Activated CD8-positive, alpha-beta memory T cell treated with anti-CD3 and anti-CD28 coated beads, Interleukin-2, amount 10 ng/mL, durations not matched to agents 7 days and 5 days (primary cell): ENCODE data around the gene PAAF1. TPM values are rescaled to one million over a fixed set of nuclear protein-coding genes. Genes with fewer than 3 reads are reported as not detected.
A peak's percentile ranks its signal among the peaks of the same experiment; 100 is the strongest.

Experiments used
- ATAC-seq: fragments of 150-1000 bp; cut with Tn5 transposase; one replicate; pipeline ENCODE4 v1.10.0; 2021; ENCODE audit warnings: moderate library complexity
- CTCF ChIA-PET: fragments of 350-600 bp; sonication (Branson Sonifier 250); formaldehyde crosslinking; loops from one replicate; lab custom pipeline; 2021; ENCODE audit warnings: antibody characterized with exemption; lab: Charles Lee
- DNase-seq: peaks from one replicate; pipeline ENCODE4 v3.0.0-alpha.2; 2020
- H3K27ac Mint-ChIP-seq: one replicate; pipeline ENCODE4 v1.8.0; 2021; ENCODE audit warnings: mild to moderate bottlenecking, mixed read lengths
- H3K27me3 Mint-ChIP-seq: one replicate; pipeline ENCODE4 v1.8.0; 2021; ENCODE audit warnings: mixed read lengths
- H3K36me3 Mint-ChIP-seq: one replicate; pipeline ENCODE4 v1.8.0; 2021; ENCODE audit warnings: mild to moderate bottlenecking, mixed read lengths
- H3K4me1 Mint-ChIP-seq: one replicate; pipeline ENCODE4 v1.8.0; 2021; ENCODE audit warnings: mixed read lengths
- H3K4me3 Mint-ChIP-seq: one replicate; pipeline ENCODE4 v1.8.0; 2021; ENCODE audit warnings: mild to moderate bottlenecking, moderate library complexity, mixed read lengths
- H3K9me3 Mint-ChIP-seq: one replicate; pipeline ENCODE4 v1.8.0; 2022; ENCODE audit warnings: low read depth, mixed read lengths
- total RNA-seq, 2 experiments: library from RNA; stranded (reverse); gene quantifications; one replicate each; pipeline ENCODE4 v1.2.3, GENCODE V29; 2021

Gene PAAF1
- total RNA-seq, 2 experiments from 2014 or later, result 21.0 to 25.5 TPM

GRCh38 chr11:73942010-73942409 is 65.2 kb downstream of the PAAF1 start:
- Mint-ChIP-seq H3K36me3 (peaks cover 10% of the 10 kb centered on the region), H3K27me3 (no peaks in the 10 kb centered on the region), H3K4me1 (no peaks in the 10 kb centered on the region), H3K9me3 (no peaks in the 10 kb centered on the region), H3K4me3 (no peak overlapping the region), H3K27ac (no peak overlapping the region)
- no peak for ATAC-seq
- CTCF ChIA-PET, result no interaction called here
- no peak for DNase-seq

GRCh38 chr11:73944085-73944484 is 67.3 kb downstream of the PAAF1 start:
- DNase-seq, result no peak
- no peak for ATAC-seq
- H3K9me3 Mint-ChIP-seq, result no peaks in the 10 kb centered on the region
- no peak overlapping the region for H3K27ac Mint-ChIP-seq
- H3K27me3 Mint-ChIP-seq, result no peaks in the 10 kb centered on the region
- H3K4me3 Mint-ChIP-seq, result no peak overlapping the region
- H3K4me1 Mint-ChIP-seq, result no peaks in the 10 kb centered on the region
- CTCF ChIA-PET, result no interaction called here
- H3K36me3 Mint-ChIP-seq, result peaks cover 5% of the 10 kb centered on the region

GRCh38 chr11:73944901-73945300 is 68.1 kb downstream of the PAAF1 start:
- H3K27ac Mint-ChIP-seq, result no peak overlapping the region
- no peak overlapping the region for H3K4me3 Mint-ChIP-seq
- CTCF ChIA-PET, result no interaction called here
- H3K27me3 Mint-ChIP-seq, result no peaks in the 10 kb centered on the region
- DNase-seq, result no peak
- no peaks in the 10 kb centered on the region for H3K4me1 Mint-ChIP-seq
- H3K9me3 Mint-ChIP-seq, result no peaks in the 10 kb centered on the region
- ATAC-seq, result no peak
- peaks cover 5% of the 10 kb centered on the region for H3K36me3 Mint-ChIP-seq

- ATAC-seq, result no peak
- Mint-ChIP-seq H3K36me3 (peaks cover 5% of the 10 kb centered on the region), H3K4me1 (no peaks in the 10 kb centered on the region), H3K4me3 (no peak overlapping the region), H3K9me3 (no peaks in the 10 kb centered on the region), H3K27me3 (no peaks in the 10 kb centered on the region), H3K27ac (no peak overlapping the region)
- CTCF ChIA-PET, result no interaction called here
- DNase-seq, result no peak
These were observed 68.6 kb downstream of the PAAF1 start for GRCh38 chr11:73945396-73945795.

GRCh38 chr11:73946798-73947458 is 70.1 kb downstream of the PAAF1 start:
- Mint-ChIP-seq H3K4me3 (no peak overlapping the region), H3K27me3 (no peaks in the 10 kb centered on the region), H3K36me3 (no peaks in the 10 kb centered on the region), H3K4me1 (no peaks in the 10 kb centered on the region), H3K9me3 (no peaks in the 10 kb centered on the region), H3K27ac (no peak overlapping the region)
- ATAC-seq (no peak), DNase-seq (no peak)
- CTCF ChIA-PET, result no interaction called here

- H3K27me3 Mint-ChIP-seq, result no peaks in the 10 kb centered on the region
- no peak overlapping the region for H3K4me3 Mint-ChIP-seq
- no peaks in the 10 kb centered on the region for H3K4me1 Mint-ChIP-seq
- H3K36me3 Mint-ChIP-seq, result no peaks in the 10 kb centered on the region
- H3K27ac Mint-ChIP-seq, result no peak overlapping the region
- CTCF ChIA-PET, result no interaction called here
- no peaks in the 10 kb centered on the region for H3K9me3 Mint-ChIP-seq
- ATAC-seq (no peak), DNase-seq (no peak)
These were observed 72.4 kb downstream of the PAAF1 start for GRCh38 chr11:73949246-73949645.

GRCh38 chr11:73949912-73950311 is 73.1 kb downstream of the PAAF1 start:
- CTCF ChIA-PET, result no interaction called here
- no peak for ATAC-seq
- Mint-ChIP-seq H3K4me1 (no peaks in the 10 kb centered on the region), H3K9me3 (no peaks in the 10 kb centered on the region), H3K27ac (no peak overlapping the region), H3K36me3 (no peaks in the 10 kb centered on the region), H3K4me3 (no peak overlapping the region), H3K27me3 (peaks cover 1% of the 10 kb centered on the region)
- DNase-seq, result no peak

- ATAC-seq, result peak; percentile 65
- Mint-ChIP-seq H3K27ac (no peak within 1 kb of the TSS), H3K27me3 (peaks cover 2% of the 10 kb centered on the region), H3K36me3 (no peaks in the 10 kb centered on the region), H3K4me3 (no peak within 1 kb of the TSS), H3K4me1 (no peaks in the 10 kb centered on the region), H3K9me3 (no peaks in the 10 kb centered on the region)
- CTCF ChIA-PET, result interaction anchor here (0.5 kb wide), 1 partner anchor 108 kb away, joined by 3 read pairs; no protein-coding TSS in a partner anchor
- no peak for DNase-seq
These were observed 74.3 kb downstream of the PAAF1 start, which contains the start of gene DNAJB13 for GRCh38 chr11:73950869-73951710. Gene DNAJB13 (plus strand): TSS chr11:73951026. CDS start chr11:73951070, 44 bp downstream.

- H3K36me3 Mint-ChIP-seq, result no peaks in the 10 kb centered on the region
- no peak for DNase-seq
- no peaks in the 10 kb centered on the region for H3K4me1 Mint-ChIP-seq
- H3K27ac Mint-ChIP-seq, result no peak overlapping the region
- no peak overlapping the region for H3K4me3 Mint-ChIP-seq
- peaks cover 4% of the 10 kb centered on the region for H3K27me3 Mint-ChIP-seq
- H3K9me3 Mint-ChIP-seq, result no peaks in the 10 kb centered on the region
- ATAC-seq, result no peak
- CTCF ChIA-PET, result no interaction called here
These were observed 75.0 kb downstream of the PAAF1 start for GRCh38 chr11:73951797-73952196.

GRCh38 chr11:73956876-73957653 is 80.3 kb downstream of the PAAF1 start:
- Mint-ChIP-seq H3K4me1 (peaks cover 2% of the 10 kb centered on the region), H3K27ac (no peak overlapping the region), H3K9me3 (no peaks in the 10 kb centered on the region), H3K27me3 (peaks cover 7% of the 10 kb centered on the region), H3K36me3 (no peaks in the 10 kb centered on the region), H3K4me3 (no peak overlapping the region)
- CTCF ChIA-PET, result interaction anchor here (0.8 kb wide), 1 partner anchor 443 kb away, joined by 4 read pairs; no protein-coding TSS in a partner anchor
- ATAC-seq (no peak), DNase-seq (no peak)

GRCh38 chr11:73957654-73958361 is 81.0 kb downstream of the PAAF1 start:
- H3K4me3 Mint-ChIP-seq, result no peak overlapping the region
- CTCF ChIA-PET, result interaction anchor here (0.6 kb wide), 1 partner anchor 267 kb away, joined by 3 read pairs; no protein-coding TSS in a partner anchor
- no peak overlapping the region for H3K27ac Mint-ChIP-seq
- H3K27me3 Mint-ChIP-seq, result peaks cover 7% of the 10 kb centered on the region
- no peaks in the 10 kb centered on the region for H3K9me3 Mint-ChIP-seq
- no peak for ATAC-seq
- H3K4me1 Mint-ChIP-seq, result peaks cover 2% of the 10 kb centered on the region
- DNase-seq, result no peak
- H3K36me3 Mint-ChIP-seq, result no peaks in the 10 kb centered on the region

GRCh38 chr11:73958521-73959141 is 81.8 kb downstream of the PAAF1 start:
- Mint-ChIP-seq H3K4me3 (no peak overlapping the region), H3K4me1 (peaks cover 2% of the 10 kb centered on the region), H3K27ac (no peak overlapping the region), H3K36me3 (no peaks in the 10 kb centered on the region), H3K9me3 (no peaks in the 10 kb centered on the region), H3K27me3 (peaks cover 7% of the 10 kb centered on the region)
- CTCF ChIA-PET, result no interaction called here
- DNase-seq (no peak), ATAC-seq (no peak)
